ENCODE results near the gene RNF144B. TPM values are rescaled to one million over a fixed set of nuclear protein-coding genes. Genes with fewer than 3 reads are reported as not detected.

The RNF144B gene
- total RNA-seq, 4 donors from 2014 or later, result 7.6 to 19.0 (median 12.5) TPM

GRCh38 chr6:18498408-18498807 is 111.3 kb downstream of the RNF144B start:
- intact Hi-C loops (cut with DNase I), result no loop called here
- H3K27ac ChIP-seq, result no peak overlapping the region
- WGBS, 2 donors, result 42 to 76% methylated on average over 2 of the region's 2 CpGs

GRCh38 chr6:18500921-18501662 is 113.9 kb downstream of the RNF144B start:
- intact Hi-C loops (cut with DNase I), result loop anchor here (5.0 kb wide), 1 partner anchor 174 kb away; no protein-coding TSS in a partner anchor
- Histone ChIP-seq H3K27me3 (no peaks in the 10 kb centered on the region), H3K36me3 (no peaks in the 10 kb centered on the region), H3K27ac (peak overlapping the region in 1 of 4 donors; percentile 9), H3K4me3 (no peak overlapping the region), H3K9me3 (no peaks in the 10 kb centered on the region), H3K4me1 (peaks cover 4 to 19% (median 8%) of the 10 kb centered on the region in 3 donors)
- 92 to 93% methylated on average over 8 to 12 of the region's 12 CpGs for WGBS, 2 donors
- no peak for TF ChIP-seq CTCF (IDR thresholded peaks at IDR 0.05)
- no peak for TF ChIP-seq POLR2A (IDR thresholded peaks at IDR 0.05)
- DNase-seq, result no peak

More at GRCh38 chr6:18498408-18498807, 111.3 kb downstream of the RNF144B start:
- no peak for TF ChIP-seq CTCF (IDR thresholded peaks at IDR 0.05)
- no peak for TF ChIP-seq POLR2A (IDR thresholded peaks at IDR 0.05)
- H3K9me3 ChIP-seq, result no peaks in the 10 kb centered on the region
- no peaks in the 10 kb centered on the region for H3K27me3 ChIP-seq
- no peaks in the 10 kb centered on the region for H3K36me3 ChIP-seq
- no peak for DNase-seq
- no peak overlapping the region for H3K4me3 ChIP-seq
- peaks cover 1 to 24% (median 4%) of the 10 kb centered on the region in 3 donors for H3K4me1 ChIP-seq

GRCh38 chr6:18501663-18502013 is 114.5 kb downstream of the RNF144B start:
- peak overlapping the region in 1 of 4 donors; percentile 9 for H3K27ac ChIP-seq

GRCh38 chr6:18503206-18503592 is 116.0 kb downstream of the RNF144B start:
- Histone ChIP-seq H3K27me3 (no peaks in the 10 kb centered on the region), H3K4me3 (no peak overlapping the region), H3K36me3 (no peaks in the 10 kb centered on the region), H3K9me3 (no peaks in the 10 kb centered on the region), H3K27ac (peak overlapping the region; percentile 34 to 67 (median 49)), H3K4me1 (peaks cover 4 to 19% (median 8%) of the 10 kb centered on the region in 3 donors)
- intact Hi-C loops (cut with DNase I), result loop anchor here (5.0 kb wide), 1 partner anchor 176 kb away; no protein-coding TSS in a partner anchor
- no peak for TF ChIP-seq CTCF (IDR thresholded peaks at IDR 0.05)
- no peak for TF ChIP-seq POLR2A (IDR thresholded peaks at IDR 0.05)
- DNase-seq, result no peak

More at GRCh38 chr6:18501663-18502013, 114.5 kb downstream of the RNF144B start:
- 0 to 51% methylated on average over 2 to 4 of the region's 4 CpGs for WGBS, 2 donors
- no peak for DNase-seq
- Histone ChIP-seq H3K4me1 (peaks cover 4 to 19% (median 8%) of the 10 kb centered on the region in 3 donors), H3K9me3 (no peaks in the 10 kb centered on the region), H3K36me3 (no peaks in the 10 kb centered on the region), H3K27me3 (no peaks in the 10 kb centered on the region), H3K4me3 (no peak overlapping the region)
- intact Hi-C loops (cut with DNase I), result loop anchor here (5.0 kb wide), 1 partner anchor 174 kb away; no protein-coding TSS in a partner anchor
- TF ChIP-seq CTCF (IDR thresholded peaks at IDR 0.05) (no peak), POLR2A (IDR thresholded peaks at IDR 0.05) (peak in 1 of 4 donors; percentile 21)

GRCh38 chr6:18503593-18504231 is 116.6 kb downstream of the RNF144B start:
- H3K27ac ChIP-seq, result peak overlapping the region; percentile 34 to 67 (median 49)
- intact Hi-C loops (cut with DNase I), result loop anchor here (5.0 kb wide), 1 partner anchor 176 kb away; no protein-coding TSS in a partner anchor
- DNase-seq, result no peak

More at GRCh38 chr6:18503593-18504231, 116.6 kb downstream of the RNF144B start:
- Histone ChIP-seq H3K4me3 (peak overlapping the region; percentile 16 to 61 (median 32)), H3K27me3 (no peaks in the 10 kb centered on the region), H3K36me3 (no peaks in the 10 kb centered on the region), H3K4me1 (peaks cover 4 to 19% (median 8%) of the 10 kb centered on the region in 3 donors), H3K9me3 (no peaks in the 10 kb centered on the region)
- no peak for TF ChIP-seq POLR2A (IDR thresholded peaks at IDR 0.05)
- TF ChIP-seq CTCF (IDR thresholded peaks at IDR 0.05), result peak; percentile 73 to 94 (median 86)
- WGBS, 2 donors, result 26 to 36% methylated on average over 11 of the region's 11 CpGs
